Measurements from ENCODE around the gene MIA2.

Gene MIA2

DNA sequence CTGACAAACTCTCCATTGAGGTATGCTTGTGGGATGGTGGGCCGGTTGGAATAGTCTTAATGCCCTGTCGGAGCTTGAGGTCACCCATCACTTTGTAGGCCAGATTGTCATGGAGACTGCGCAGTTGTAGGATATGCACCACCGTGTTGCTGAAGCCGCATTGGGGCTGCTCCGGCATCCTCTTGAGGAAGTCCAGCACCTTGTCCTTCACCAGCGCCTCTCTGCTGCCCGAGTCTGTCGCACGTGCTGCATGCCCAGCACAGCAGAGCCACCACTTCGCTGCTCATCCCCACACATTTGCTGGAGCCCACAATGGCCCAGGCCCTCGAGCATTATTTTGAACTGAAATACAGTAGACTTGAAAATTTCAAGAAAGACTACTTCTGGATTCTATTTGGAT is 136.7 kb downstream of the MIA2 start:
- FAIRE-seq (no peak), DNase-seq (ENCODE audit: extremely low spot score, insufficient read length, low read depth) (no peak)

- no peak for DNase-seq (ENCODE audit: extremely low spot score, insufficient read length, low read depth)
- FAIRE-seq: no peak
Measured at GRCh38 chr14:39372656-39373055, 138.9 kb downstream of the MIA2 start.

GRCh38 chr14:39374851-39375250 is 141.1 kb downstream of the MIA2 start:
- DNase-seq (ENCODE audit: extremely low spot score, insufficient read length, low read depth) (no peak), FAIRE-seq (no peak)

GRCh38 chr14:39376667-39377403 is 143.1 kb downstream of the MIA2 start:
- DNase-seq (ENCODE audit: extremely low spot score, insufficient read length, low read depth): no peak
- no peak for FAIRE-seq

DNA sequence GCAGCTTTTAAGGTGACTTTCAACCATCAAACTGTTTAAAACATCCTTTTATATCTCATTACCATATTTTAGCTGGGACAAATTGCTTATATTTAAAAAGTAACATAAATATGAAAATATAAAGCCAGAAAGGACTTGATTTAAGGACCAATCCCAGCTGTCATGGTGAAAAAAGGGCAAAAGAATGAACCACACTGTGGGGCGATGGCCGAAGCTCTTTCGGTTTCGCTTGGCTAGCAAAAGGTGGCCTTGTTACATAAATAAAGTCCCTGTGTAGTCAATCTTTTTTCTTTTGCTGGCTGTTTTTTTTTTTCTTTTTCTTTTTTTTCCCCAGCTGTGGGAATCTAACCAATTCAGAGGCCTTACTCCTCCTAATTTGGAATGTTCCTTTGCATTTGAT is 147.7 kb downstream of the MIA2 start:
- DNase-seq (ENCODE audit: extremely low spot score, insufficient read length, low read depth) (no peak), FAIRE-seq (no peak)

- DNase-seq (ENCODE audit: extremely low spot score, insufficient read length, low read depth): no peak
- FAIRE-seq: no peak
Measured at GRCh38 chr14:39382463-39382862, 148.7 kb downstream of the MIA2 start.

DNA sequence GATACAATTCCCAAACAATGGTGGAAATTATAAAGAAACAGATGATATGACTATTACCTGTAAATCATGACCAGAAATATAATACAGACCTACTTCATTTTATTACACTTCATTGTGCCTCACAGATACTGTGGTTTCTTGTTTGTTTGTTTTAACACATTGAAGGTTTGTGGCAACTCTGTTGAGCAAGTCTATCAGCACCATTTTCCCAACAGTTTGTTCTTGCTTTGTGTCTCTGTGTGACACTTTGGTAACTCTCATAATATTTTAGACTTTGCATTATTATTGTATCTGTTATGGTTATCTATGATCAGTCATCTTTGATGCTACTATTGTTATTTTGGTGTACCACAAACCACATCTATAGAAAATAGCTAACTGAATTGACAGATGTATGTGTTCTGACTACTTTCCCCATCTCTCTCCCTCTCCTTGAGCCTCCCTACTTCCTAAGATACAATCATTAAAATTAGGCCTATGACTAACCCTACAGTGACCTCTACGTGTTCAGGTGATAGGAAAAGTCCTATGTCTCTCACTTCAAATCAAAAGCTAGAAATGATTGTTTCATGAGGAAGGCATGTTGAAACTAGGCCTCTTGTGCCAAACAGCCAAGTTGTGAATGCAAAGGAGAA is 149.4 kb downstream of the MIA2 start:
- DNase-seq (ENCODE audit: extremely low spot score, insufficient read length, low read depth): no peak
- peak; percentile 52 for FAIRE-seq

- no peak for FAIRE-seq
Measured at GRCh38 chr14:39383741-39384140, 150.0 kb downstream of the MIA2 start.

GRCh38 chr14:39384177-39384576 is 150.5 kb downstream of the MIA2 start:
- FAIRE-seq: no peak
- no peak for DNase-seq (ENCODE audit: extremely low spot score, insufficient read length, low read depth)

More at GRCh38 chr14:39383741-39384140, 150.0 kb downstream of the MIA2 start:
- no peak for DNase-seq (ENCODE audit: extremely low spot score, insufficient read length, low read depth)

DNA sequence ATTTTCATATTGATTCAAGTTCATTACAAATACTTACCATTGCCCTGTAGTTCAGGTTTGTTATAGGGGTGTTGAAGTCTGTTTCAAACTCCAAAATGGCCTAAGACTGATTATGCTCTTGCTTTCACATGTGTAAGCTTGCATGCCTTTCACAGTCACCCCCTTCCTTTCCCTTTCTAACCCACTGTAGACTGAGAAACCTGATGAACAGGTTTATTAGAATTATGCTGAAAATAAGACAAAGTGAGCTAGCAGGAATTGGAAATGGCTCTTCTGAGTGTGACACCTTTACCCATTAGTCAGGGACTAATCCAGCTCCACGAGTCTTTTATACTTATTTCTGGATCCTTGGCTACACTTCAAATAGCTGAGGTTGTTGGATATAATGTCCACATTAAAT is 159.6 kb downstream of the MIA2 start:
- no peak for FAIRE-seq
- DNase-seq (ENCODE audit: extremely low spot score, insufficient read length, low read depth): no peak

- DNase-seq (ENCODE audit: extremely low spot score, insufficient read length, low read depth): no peak
- FAIRE-seq: no peak
Measured at GRCh38 chr14:39395555-39396254, 162.0 kb downstream of the MIA2 start.

DNA sequence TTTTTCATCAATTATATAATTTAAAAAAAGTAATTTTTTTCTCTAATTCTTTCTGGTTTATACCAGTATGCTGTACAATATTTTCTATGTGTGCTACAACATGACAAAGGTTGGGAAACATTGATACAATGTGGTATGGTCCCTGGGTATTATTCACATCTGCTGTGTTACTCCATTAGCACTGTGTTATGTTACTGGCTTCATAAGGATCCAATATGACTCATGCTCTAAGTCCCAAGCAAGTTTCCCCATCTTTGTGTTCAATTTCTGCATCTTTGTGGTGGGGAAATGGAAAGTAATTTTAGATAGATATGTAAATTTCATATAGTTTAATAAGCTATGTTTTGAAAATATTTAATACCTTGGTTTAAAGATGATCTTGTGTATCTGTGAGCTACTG is 162.7 kb downstream of the MIA2 start:
- no peak for FAIRE-seq
- no peak for DNase-seq (ENCODE audit: extremely low spot score, insufficient read length, low read depth)

- DNase-seq (ENCODE audit: extremely low spot score, insufficient read length, low read depth) (no peak), FAIRE-seq (no peak)
Measured at GRCh38 chr14:39398382-39398781, 164.7 kb downstream of the MIA2 start.

GRCh38 chr14:39406560-39406959 is 172.8 kb downstream of the MIA2 start:
- DNase-seq (ENCODE audit: extremely low spot score, insufficient read length, low read depth) (no peak), FAIRE-seq (no peak)

GRCh38 chr14:39416072-39416471 is 182.4 kb downstream of the MIA2 start:
- FAIRE-seq (no peak), DNase-seq (ENCODE audit: extremely low spot score, insufficient read length, low read depth) (no peak)

- DNase-seq (ENCODE audit: extremely low spot score, insufficient read length, low read depth) (no peak), FAIRE-seq (no peak)
Measured at GRCh38 chr14:39417014-39417413, 183.3 kb downstream of the MIA2 start.

DNA sequence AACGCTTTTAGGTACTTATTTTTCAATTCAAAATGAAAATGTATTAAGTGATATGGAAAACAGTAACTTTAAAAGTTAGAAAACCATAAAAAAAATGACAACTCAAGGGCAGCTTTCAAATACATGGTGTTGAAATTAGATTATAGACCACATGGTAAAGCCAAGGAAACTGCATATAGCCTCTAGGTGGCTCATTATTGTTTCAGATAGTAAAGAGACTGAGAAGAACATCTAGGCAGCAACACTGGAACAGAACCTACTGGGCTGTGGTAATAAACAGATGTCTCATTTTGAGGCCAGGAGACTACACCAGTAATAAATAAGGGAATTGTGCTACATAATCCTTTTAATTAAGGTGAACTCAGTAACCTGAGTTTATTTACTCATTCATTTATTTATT is 185.6 kb downstream of the MIA2 start:
- no peak for DNase-seq (ENCODE audit: extremely low spot score, insufficient read length, low read depth)
- FAIRE-seq: no peak

DNA sequence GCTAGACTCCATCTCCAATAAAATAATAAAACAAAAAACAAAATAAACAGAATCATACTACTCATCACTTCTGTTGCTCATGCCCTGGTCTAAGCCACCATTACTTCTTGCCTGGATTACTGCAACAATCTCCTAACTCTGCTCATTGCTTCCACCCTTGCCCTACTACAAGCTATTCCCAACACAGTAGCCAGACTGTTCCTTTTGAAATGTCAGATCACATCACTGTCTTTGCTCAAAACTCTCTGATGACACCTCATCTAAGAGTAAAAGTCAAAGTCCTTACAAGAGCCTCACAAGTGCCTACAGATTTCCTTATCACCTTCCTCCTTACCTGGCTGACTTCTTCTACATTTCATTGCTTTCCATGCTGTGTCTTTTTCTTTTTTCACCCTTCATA is 188.5 kb downstream of the MIA2 start:
- FAIRE-seq (no peak), DNase-seq (ENCODE audit: extremely low spot score, insufficient read length, low read depth) (no peak)

GRCh38 chr14:39423793-39424192 is 190.1 kb downstream of the MIA2 start:
- DNase-seq (ENCODE audit: extremely low spot score, insufficient read length, low read depth): no peak
- FAIRE-seq: peak; percentile 26

- DNase-seq (ENCODE audit: extremely low spot score, insufficient read length, low read depth) (no peak), FAIRE-seq (no peak)
Measured at GRCh38 chr14:39425947-39426346, 192.2 kb downstream of the MIA2 start.

DNA sequence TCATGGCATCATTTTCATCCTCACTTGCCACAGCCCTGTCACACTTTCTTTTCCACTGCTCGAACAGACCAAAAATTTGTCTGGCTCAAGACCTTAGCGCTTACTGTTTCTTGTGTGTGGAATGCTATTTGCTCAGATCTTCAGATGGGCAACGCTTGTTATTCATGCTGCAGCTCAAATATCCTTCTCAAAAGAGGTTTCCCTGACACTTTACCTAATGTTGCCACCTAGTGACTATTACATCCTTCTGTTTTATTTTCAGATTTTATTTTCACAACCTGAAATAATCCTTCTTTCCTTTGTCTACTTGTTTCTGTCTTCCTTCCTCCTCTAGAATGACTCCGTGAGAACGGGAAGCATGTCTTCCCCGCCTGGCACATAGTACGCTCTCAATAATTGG is 192.9 kb downstream of the MIA2 start:
- DNase-seq (ENCODE audit: extremely low spot score, insufficient read length, low read depth): no peak

More for the DNA sequence above, 192.9 kb downstream of the MIA2 start:
- FAIRE-seq: peak; percentile 62
